Calu3 (cell line): Measurements from ENCODE around the gene PRSS48. TPM values are rescaled to one million over a fixed set of nuclear protein-coding genes. Genes with fewer than 3 reads are reported as not detected.
"Not testable (repeated sequence)": the region's sequence is repeated elsewhere in the genome, so short reads cannot be mapped to it uniquely, and the experiment has no call there.

Experiments
- BruUV-seq: library from RNA; stranded (reverse); fragments of 400-500 nt; replicated peaks from 2 replicates; lab custom pipeline; 2021; lab: Mats Ljungman, UMichigan
- CTCF ChIA-PET: fragments of 300-600 bp; sonication (Branson Sonifier 250); formaldehyde crosslinking; loops from one replicate; lab custom pipeline; 2022; ENCODE audit warnings: antibody characterized with exemption; lab: Charles Lee
- DNase-seq: peaks from one replicate; pipeline ENCODE4 v3.0.0; 2022
- H3K27ac Mint-ChIP-seq: one replicate; pipeline ENCODE4 v1.8.0; 2022; ENCODE audit warnings: mixed read lengths; ENCODE audit not compliant: unreplicated experiment
- H3K27me3 Mint-ChIP-seq: one replicate; pipeline ENCODE4 v1.8.0; 2022; ENCODE audit warnings: mixed read lengths; ENCODE audit not compliant: unreplicated experiment
- H3K36me3 Mint-ChIP-seq: one replicate; pipeline ENCODE4 v1.8.0; 2022; ENCODE audit warnings: mild to moderate bottlenecking, moderate library complexity, mixed read lengths; ENCODE audit not compliant: insufficient read depth, unreplicated experiment
- H3K4me1 Mint-ChIP-seq: one replicate; pipeline ENCODE4 v1.8.0; 2022; ENCODE audit warnings: mild to moderate bottlenecking, low read depth, mixed read lengths; ENCODE audit not compliant: unreplicated experiment
- H3K4me3 Mint-ChIP-seq: one replicate; pipeline ENCODE4 v1.8.0; 2022; ENCODE audit warnings: mild to moderate bottlenecking, low read depth, moderate library complexity, mixed read lengths; ENCODE audit not compliant: unreplicated experiment
- H3K9me3 Mint-ChIP-seq: one replicate; pipeline ENCODE4 v1.8.0; 2022; ENCODE audit warnings: low read depth, mixed read lengths; ENCODE audit not compliant: unreplicated experiment
- intact Hi-C: fragments of 100-400 bp; cut with micrococcal nuclease; formaldehyde crosslinking; loops from one replicate; pipeline ENCODE4 v1.10.0; 2022; ENCODE audit not compliant: unreplicated experiment
- total RNA-seq: library from RNA; stranded (reverse); gene quantifications from 2 replicates; pipeline ENCODE4 v1.2.3, GENCODE V29; 2022
- TF ChIP-seq, protein P1 (sequence below): fragments of 200-600 bp; IDR thresholded peaks from one replicate; pipeline ENCODE4 v1.8.0; 2022; ENCODE audit warnings: antibody characterized with exemption; ENCODE audit not compliant: unreplicated experiment

Gene PRSS48
- total RNA-seq, 1 experiment from 2014 or later: not detected

DNA sequence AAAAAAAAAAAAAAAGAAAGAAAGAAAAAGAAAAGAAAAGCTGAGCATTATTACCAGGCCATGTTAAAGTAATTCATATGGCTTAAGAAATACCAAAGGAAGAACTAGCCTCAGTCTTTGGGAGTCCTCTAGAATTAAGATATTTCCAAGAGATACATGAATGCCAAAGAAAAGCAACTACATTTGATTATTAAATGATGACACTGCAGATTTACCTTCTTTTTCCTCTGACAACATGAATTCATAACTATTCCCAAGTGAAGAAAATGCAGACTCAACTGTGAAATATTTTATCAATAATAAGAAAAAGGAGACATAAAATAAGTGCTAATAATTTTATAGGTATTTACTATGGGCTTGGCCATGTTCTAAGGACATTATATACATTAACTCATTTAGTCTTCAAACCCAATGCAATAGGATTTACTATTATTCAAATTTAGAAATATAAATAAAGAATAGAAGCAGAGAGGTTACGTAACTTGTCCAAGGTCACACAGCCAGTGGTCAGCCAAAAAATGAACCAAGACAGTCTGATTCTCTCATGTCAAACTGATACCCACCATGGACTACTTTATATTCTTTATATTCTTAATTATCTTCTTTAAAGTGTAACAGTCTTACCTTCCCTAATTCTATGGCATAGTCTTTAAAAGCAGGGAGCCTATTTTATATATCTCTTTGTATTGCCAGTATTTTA lies 41.5 kb downstream of the PRSS48 start:
- Mint-ChIP-seq H3K9me3 (no peaks in the 10 kb centered on the region), H3K27ac (no peak overlapping the region), H3K4me1 (peaks cover 50% of the 10 kb centered on the region), H3K27me3 (no peaks in the 10 kb centered on the region), H3K36me3 (peaks cover 4% of the 10 kb centered on the region), H3K4me3 (no peak overlapping the region)
- DNase-seq: no peak
- no TSS peak for BruUV-seq
- TF ChIP-seq, protein P1, sequence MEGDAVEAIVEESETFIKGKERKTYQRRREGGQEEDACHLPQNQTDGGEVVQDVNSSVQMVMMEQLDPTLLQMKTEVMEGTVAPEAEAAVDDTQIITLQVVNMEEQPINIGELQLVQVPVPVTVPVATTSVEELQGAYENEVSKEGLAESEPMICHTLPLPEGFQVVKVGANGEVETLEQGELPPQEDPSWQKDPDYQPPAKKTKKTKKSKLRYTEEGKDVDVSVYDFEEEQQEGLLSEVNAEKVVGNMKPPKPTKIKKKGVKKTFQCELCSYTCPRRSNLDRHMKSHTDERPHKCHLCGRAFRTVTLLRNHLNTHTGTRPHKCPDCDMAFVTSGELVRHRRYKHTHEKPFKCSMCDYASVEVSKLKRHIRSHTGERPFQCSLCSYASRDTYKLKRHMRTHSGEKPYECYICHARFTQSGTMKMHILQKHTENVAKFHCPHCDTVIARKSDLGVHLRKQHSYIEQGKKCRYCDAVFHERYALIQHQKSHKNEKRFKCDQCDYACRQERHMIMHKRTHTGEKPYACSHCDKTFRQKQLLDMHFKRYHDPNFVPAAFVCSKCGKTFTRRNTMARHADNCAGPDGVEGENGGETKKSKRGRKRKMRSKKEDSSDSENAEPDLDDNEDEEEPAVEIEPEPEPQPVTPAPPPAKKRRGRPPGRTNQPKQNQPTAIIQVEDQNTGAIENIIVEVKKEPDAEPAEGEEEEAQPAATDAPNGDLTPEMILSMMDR: no peak
- intact Hi-C loops: no loop called here
- CTCF ChIA-PET: no interaction called here

DNA sequence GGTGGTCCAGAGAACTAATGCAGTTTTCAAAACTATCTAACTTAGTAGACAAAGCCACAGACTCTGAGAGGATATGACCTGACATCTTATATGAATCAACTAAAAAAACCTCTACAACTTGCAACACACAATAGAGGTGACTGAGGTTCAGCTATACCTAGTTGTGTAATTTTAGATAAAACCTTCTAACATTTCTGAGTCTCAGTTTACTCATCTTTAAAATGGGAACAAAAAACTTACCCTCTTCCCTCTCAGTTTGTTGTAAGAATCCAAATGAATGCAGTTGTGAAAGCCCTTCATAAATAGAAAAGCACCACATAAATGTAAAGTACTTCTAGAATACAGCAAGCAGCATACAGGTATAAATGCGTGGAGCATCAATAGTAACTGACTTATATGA lies 42.5 kb downstream of the PRSS48 start:
- Mint-ChIP-seq H3K4me3 (no peak overlapping the region), H3K4me1 (peaks cover 49% of the 10 kb centered on the region), H3K27ac (no peak overlapping the region), H3K27me3 (no peaks in the 10 kb centered on the region), H3K36me3 (peaks cover 7% of the 10 kb centered on the region), H3K9me3 (no peaks in the 10 kb centered on the region)
- no peak for DNase-seq
- TF ChIP-seq, protein P1: no peak
- CTCF ChIA-PET: no interaction called here
- no TSS peak for BruUV-seq
- intact Hi-C loops: no loop called here

DNA sequence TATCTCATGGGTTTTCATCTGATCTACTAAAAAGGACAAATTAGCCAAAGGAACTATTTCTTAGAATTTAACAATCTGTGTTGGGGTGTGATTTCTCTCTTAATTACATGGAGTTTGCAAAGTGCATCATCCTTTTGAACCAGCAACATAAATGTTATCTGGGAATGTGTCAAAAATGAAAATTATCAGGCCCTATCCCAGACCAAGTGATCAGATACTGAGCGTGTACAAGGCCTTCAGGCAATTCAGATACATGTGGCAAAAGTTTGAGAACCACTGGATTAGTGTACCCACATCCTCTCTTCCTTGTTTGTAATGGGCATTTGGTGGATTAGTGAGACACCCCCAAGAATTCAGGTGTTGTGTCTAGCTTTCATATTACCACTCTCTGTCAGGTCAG lies 44.6 kb downstream of the PRSS48 start:
- no peak for DNase-seq
- intact Hi-C loops: no loop called here

DNA sequence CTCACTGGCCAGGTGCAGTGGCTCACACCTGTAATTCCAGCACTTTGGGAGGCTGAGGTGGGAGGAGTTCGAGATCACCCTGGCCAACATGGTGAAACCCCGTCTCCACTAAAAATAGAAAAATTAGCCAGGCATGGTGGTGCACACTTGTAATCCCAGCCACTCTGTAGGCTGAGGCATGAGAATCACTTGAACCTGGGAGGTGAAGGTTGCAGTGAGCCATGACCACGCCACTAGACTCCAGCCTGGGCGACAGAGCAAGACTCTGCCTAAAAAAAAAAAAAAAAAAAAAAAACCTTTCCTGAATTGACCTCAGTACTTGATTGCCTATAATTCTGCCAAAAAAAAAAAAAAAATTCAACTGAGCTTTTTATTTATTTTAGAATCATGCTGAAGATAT lies 45.2 kb downstream of the PRSS48 start:
- H3K4me3 Mint-ChIP-seq, DNase-seq, intact Hi-C loops, H3K9me3 Mint-ChIP-seq, H3K27ac Mint-ChIP-seq, H3K27me3 Mint-ChIP-seq, BruUV-seq: not testable (repeated sequence)
- Mint-ChIP-seq H3K4me1 (peaks cover 46% of the 10 kb centered on the region), H3K36me3 (peaks cover 17% of the 10 kb centered on the region)
- CTCF ChIA-PET: interaction anchor here (0.6 kb wide), 1 partner anchor 136 kb away, joined by 4 read pairs; no protein-coding TSS in a partner anchor

More for the DNA sequence above, 44.6 kb downstream of the PRSS48 start:
- CTCF ChIA-PET: no interaction called here
- Mint-ChIP-seq H3K27ac (no peak overlapping the region), H3K27me3 (no peaks in the 10 kb centered on the region), H3K36me3 (peaks cover 17% of the 10 kb centered on the region), H3K4me3 (no peak overlapping the region), H3K4me1 (peaks cover 41% of the 10 kb centered on the region), H3K9me3 (no peaks in the 10 kb centered on the region)
- BruUV-seq: no TSS peak
- TF ChIP-seq, protein P1: no peak

DNA sequence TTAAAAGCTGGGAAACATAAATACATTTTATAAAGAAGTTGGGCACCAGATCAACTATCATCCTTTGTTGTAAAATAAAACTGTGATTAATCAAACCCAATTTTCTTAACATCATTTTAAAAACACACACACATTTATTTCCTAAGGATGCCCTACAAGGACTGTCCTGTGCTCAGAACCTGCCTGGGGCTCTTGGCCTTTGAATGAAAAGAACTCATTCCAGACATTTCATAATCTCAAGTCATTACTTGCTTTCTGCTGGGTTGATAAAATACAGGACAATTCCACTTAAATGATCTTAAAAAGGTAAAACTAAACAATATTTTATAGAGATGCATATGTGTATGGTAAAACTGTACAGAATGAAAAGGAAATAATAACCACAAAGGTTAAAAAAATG lies 45.6 kb downstream of the PRSS48 start:
- Mint-ChIP-seq H3K27me3 (no peaks in the 10 kb centered on the region), H3K27ac (no peak overlapping the region), H3K9me3 (no peaks in the 10 kb centered on the region), H3K36me3 (peaks cover 17% of the 10 kb centered on the region), H3K4me3 (no peak overlapping the region), H3K4me1 (peaks cover 46% of the 10 kb centered on the region)
- TF ChIP-seq, protein P1: no peak
- DNase-seq: no peak
- CTCF ChIA-PET: interaction anchor here (0.5 to 0.6 kb wide), 2 partner anchors 19 to 136 kb away, joined by 3 to 4 read pairs; no protein-coding TSS in a partner anchor
- intact Hi-C loops: no loop called here
- BruUV-seq: no TSS peak
